ENCODE measurements around the gene POMGNT1. TPM values are rescaled to one million over a fixed set of nuclear protein-coding genes. Genes with fewer than 3 reads are reported as not detected.

POMGNT1 gene
- total and polyA plus RNA-seq, 2 of the 8 experiments (the other 6 are each of a cell fraction or from before 2014, with no cell fraction given), result 28.0 to 40.3 TPM

- no peaks in the 10 kb centered on the region for H3K79me1 ChIP-seq (ENCODE audit: low read depth, low read length)
- FAIRE-seq (no peak), DNase-seq (ENCODE audit: low read depth in 1 of 2, low spot score in 2 of 2) (no peak)
- H4K20me1 ChIP-seq (replicated peaks in 1 of 2; ENCODE audit: control insufficient read depth in 1 of 2, insufficient read depth in 2 of 2, low read length in 2 of 2), result no peaks in the 10 kb centered on the region
- H3K79me2 ChIP-seq (ENCODE audit: control insufficient read depth in 1 of 2, insufficient read depth in 2 of 2, low read length in 2 of 2), result no peaks in the 10 kb centered on the region
- no peak overlapping the region for H3K23ac ChIP-seq (ENCODE audit: insufficient read length)
- no peak overlapping the region for H2BK15ac ChIP-seq (ENCODE audit: low read length)
- CTCF ChIA-PET (ENCODE audit: partially characterized antibody), result no interaction called here
- no peak overlapping the region for H3K4me2 ChIP-seq (ENCODE audit: insufficient read depth in 1 of 2, low read depth in 2 of 2, low read length in 2 of 2)
- H3K27ac ChIP-seq (ENCODE audit: low read depth, low read length), result no peak overlapping the region
- no peak overlapping the region for H3K4me3 ChIP-seq (ENCODE audit: extremely low read depth in 1 of 4, insufficient read depth in 2 of 4, low read depth in 3 of 4, low read length in 4 of 4)
- WGBS, 2 experiments (ENCODE audit: extremely low coverage in 1 of 2, insufficient coverage in 1 of 2, insufficient read length in 1 of 2, insufficient replicate concordance in 2 of 2, low coverage in 1 of 2, low lambda C conversion rate in 2 of 2, missing lambda C conversion rate in 1 of 2), result 86% methylated on average over 1 of the region's 1 CpG; no CpG with 5 or more reads in 1 of the 2 experiments
- no peak overlapping the region for H4K91ac ChIP-seq (replicated peaks; ENCODE audit: insufficient read length, low read length)
- H2BK12ac ChIP-seq (ENCODE audit: low read depth, low read length), result no peak overlapping the region
- H3K9ac ChIP-seq (replicated peaks in 1 of 4; ENCODE audit: extremely low read depth in 1 of 4, low read depth in 3 of 4, low read length in 3 of 4), result no peak overlapping the region
- H2BK5ac ChIP-seq (ENCODE audit: low read depth, low read length), result no peak overlapping the region
- H2AK5ac ChIP-seq (ENCODE audit: low read depth, low read length), result no peak overlapping the region
- H3K27me3 ChIP-seq (replicated peaks in 1 of 4; ENCODE audit: control insufficient read depth in 3 of 4, extremely low read depth in 1 of 4, insufficient read depth in 3 of 4, low read length in 3 of 4), result no peaks in the 10 kb centered on the region
- H2BK20ac ChIP-seq (ENCODE audit: low read length), result no peak overlapping the region
- POLR2A ChIA-PET (ENCODE audit: partially characterized antibody), result interaction anchor here (0.9 to 1.4 kb wide), 3 partner anchors 9 to 110 kb away, joined by 3 to 4 read pairs (median 3); partner anchors contain the start of gene PIK3R3
- H2AFZ ChIP-seq (ENCODE audit: low read length), result no peak overlapping the region
- no peak overlapping the region for H3K14ac ChIP-seq (ENCODE audit: insufficient read length)
- no peak overlapping the region for H4K8ac ChIP-seq (ENCODE audit: extremely low read depth, insufficient read depth, low read length)
- no peak overlapping the region for H3K56ac ChIP-seq (replicated peaks; ENCODE audit: insufficient read length, low read depth, low read length)
- H3K4me1 ChIP-seq (replicated peaks in 1 of 4; ENCODE audit: control insufficient read depth in 3 of 4, insufficient read depth in 4 of 4, low read length in 3 of 4), result no peaks in the 10 kb centered on the region
- no peak overlapping the region for H4K5ac ChIP-seq (ENCODE audit: insufficient read length, low read depth, low read length)
- H3K36me3 ChIP-seq (ENCODE audit: control insufficient read depth in 2 of 4, insufficient read depth in 4 of 4, low read length in 3 of 4), result no peaks in the 10 kb centered on the region
- TF ChIP-seq RAD21 (IDR thresholded peaks at IDR 0.05 in 1 of 2, conservative IDR thresholded peaks at IDR 0.05 in 1 of 2; ENCODE audit: low read depth in 2 of 2, low read length in 2 of 2), result no peak
- TF ChIP-seq JUND (IDR thresholded peaks at IDR 0.05; ENCODE audit: low read length), result no peak
- TF ChIP-seq, protein P1, sequence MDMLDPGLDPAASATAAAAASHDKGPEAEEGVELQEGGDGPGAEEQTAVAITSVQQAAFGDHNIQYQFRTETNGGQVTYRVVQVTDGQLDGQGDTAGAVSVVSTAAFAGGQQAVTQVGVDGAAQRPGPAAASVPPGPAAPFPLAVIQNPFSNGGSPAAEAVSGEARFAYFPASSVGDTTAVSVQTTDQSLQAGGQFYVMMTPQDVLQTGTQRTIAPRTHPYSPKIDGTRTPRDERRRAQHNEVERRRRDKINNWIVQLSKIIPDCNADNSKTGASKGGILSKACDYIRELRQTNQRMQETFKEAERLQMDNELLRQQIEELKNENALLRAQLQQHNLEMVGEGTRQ (IDR thresholded peaks at IDR 0.05; ENCODE audit: low read length), result no peak
- TF ChIP-seq GTF2F1 (IDR thresholded peaks at IDR 0.05; ENCODE audit: borderline replicate concordance, low read depth, low read length), result no peak
- TF ChIP-seq SP2 (IDR thresholded peaks at IDR 0.05; ENCODE audit: low read length), result no peak
- no peak for TF ChIP-seq SIX5 (IDR thresholded peaks at IDR 0.05; ENCODE audit: low read depth, low read length)
- no peaks in the 10 kb centered on the region for H3K9me3 ChIP-seq (ENCODE audit: insufficient read depth in 2 of 2, low read depth in 1 of 2, low read length in 1 of 2)
- no peak overlapping the region for H3K18ac ChIP-seq (ENCODE audit: extremely low read depth, low read length)
- no peak overlapping the region for H2BK120ac ChIP-seq (replicated peaks; ENCODE audit: low read depth, low read length)
- H3K23me2 ChIP-seq (ENCODE audit: low read depth, low read length), result no peaks in the 10 kb centered on the region
- H3K4ac ChIP-seq (replicated peaks; ENCODE audit: insufficient read length, low read depth, low read length), result no peak overlapping the region
These were observed 44.5 kb downstream of the POMGNT1 start for GRCh38 chr1:46153732-46154131.
